ENCODE measurements around the gene SERPINB12. TPM values are rescaled to one million over a fixed set of nuclear protein-coding genes. Genes with fewer than 3 reads are reported as not detected.

SERPINB12 gene
- total RNA-seq, 2 donors from 2014 or later = not detected

GRCh38 chr18:63590373-63590772 lies 48.2 kb downstream of the SERPINB12 start:
- no peak for DNase-seq
- no peak for ATAC-seq
- intact Hi-C loops (cut with DNase I, micrococcal nuclease) = no loop called here

GRCh38 chr18:63590966-63591695 lies 49.0 kb downstream of the SERPINB12 start:
- ATAC-seq (no peak), DNase-seq (no peak)
- intact Hi-C loops (cut with DNase I, micrococcal nuclease) = no loop called here

GRCh38 chr18:63591725-63592124 lies 49.6 kb downstream of the SERPINB12 start:
- intact Hi-C loops (cut with DNase I, micrococcal nuclease) = no loop called here
- ATAC-seq = no peak
- DNase-seq = no peak

GRCh38 chr18:63592471-63592870 lies 50.3 kb downstream of the SERPINB12 start:
- ATAC-seq = no peak
- intact Hi-C loops (cut with DNase I, micrococcal nuclease) = no loop called here
- DNase-seq = no peak

DNA sequence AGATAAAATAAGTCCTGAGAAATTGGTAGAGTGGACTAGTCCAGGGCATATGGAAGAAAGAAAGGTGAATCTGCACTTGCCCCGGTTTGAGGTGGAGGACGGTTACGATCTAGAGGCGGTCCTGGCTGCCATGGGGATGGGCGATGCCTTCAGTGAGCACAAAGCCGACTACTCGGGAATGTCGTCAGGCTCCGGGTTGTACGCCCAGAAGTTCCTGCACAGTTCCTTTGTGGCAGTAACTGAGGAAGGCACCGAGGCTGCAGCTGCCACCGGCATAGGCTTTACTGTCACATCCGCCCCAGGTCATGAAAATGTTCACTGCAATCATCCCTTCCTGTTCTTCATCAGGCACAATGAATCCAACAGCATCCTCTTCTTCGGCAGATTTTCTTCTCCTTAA lies 54.8 kb downstream of the SERPINB12 start:
- intact Hi-C loops (cut with DNase I, micrococcal nuclease) = no loop called here
- DNase-seq = no peak
- no peak for ATAC-seq

- intact Hi-C loops (cut with DNase I, micrococcal nuclease) = no loop called here
- no peak for ATAC-seq
- DNase-seq = no peak
Measured at GRCh38 chr18:63603355-63603754, 61.2 kb downstream of the SERPINB12 start.

DNA sequence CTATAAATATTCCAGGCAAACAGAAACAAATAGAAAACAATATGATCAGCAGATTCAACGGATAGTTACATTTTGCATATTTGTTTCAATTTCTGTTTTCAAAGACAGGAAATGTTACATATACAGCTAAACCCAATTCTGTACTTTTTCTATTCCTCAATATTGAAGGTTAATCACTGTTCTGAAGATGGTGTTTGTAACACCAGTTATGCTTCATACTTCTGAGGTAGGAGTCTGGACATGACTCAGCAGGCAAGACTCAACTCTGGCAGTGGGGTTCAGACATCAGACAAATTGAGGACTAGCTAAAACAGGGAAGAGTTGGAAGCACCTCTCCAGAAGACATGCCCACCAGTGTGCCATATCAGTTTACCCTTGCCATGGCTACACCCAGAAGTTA lies 61.6 kb downstream of the SERPINB12 start:
- ATAC-seq (no peak), DNase-seq (no peak)
- intact Hi-C loops (cut with DNase I, micrococcal nuclease) = no loop called here

DNA sequence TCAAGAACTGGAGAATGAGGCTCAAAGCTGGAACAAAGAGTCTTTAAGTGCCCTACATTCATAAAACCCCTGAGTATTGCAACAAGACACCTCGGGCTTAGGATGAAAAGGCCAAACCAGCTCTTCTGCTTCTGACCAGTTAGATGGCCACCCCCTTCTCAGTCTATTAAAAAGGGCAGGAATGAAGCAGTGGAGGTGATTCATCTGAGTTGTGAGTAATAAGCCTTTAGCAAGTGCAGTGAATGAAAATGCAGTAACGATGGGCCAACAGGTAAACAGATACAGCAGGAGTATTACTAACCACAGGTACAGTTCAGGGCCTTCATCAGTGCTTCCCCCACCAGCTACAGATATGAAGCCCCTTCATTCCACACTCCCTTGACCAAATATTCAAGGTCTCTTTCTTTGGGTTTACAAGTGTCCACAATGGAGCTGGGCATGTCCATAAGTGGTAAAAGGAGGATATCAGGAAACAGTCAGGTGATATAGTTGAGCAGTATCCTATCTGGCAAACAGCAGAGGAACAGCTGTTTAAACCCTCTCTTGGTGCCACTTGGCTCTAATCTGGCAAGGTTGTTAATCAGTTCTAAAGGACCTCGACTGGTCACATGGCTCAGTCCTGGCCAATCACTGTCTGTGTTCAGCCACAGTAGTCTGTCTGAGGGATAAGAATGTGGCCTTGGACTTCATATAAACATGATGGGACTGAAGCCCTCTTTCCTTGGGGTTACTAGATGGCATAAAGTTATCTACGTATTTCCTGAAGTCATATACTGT lies 62.8 kb downstream of the SERPINB12 start:
- ATAC-seq (no peak), DNase-seq (no peak)
- intact Hi-C loops (cut with DNase I, micrococcal nuclease) = no loop called here

GRCh38 chr18:63606526-63606925 lies 64.4 kb downstream of the SERPINB12 start:
- ATAC-seq = no peak
- DNase-seq = no peak

GRCh38 chr18:63613420-63613819 lies 71.3 kb downstream of the SERPINB12 start:
- DNase-seq = no peak
- intact Hi-C loops (cut with DNase I, micrococcal nuclease) = no loop called here
- ATAC-seq = no peak

More at GRCh38 chr18:63606526-63606925, 64.4 kb downstream of the SERPINB12 start:
- intact Hi-C loops (cut with DNase I, micrococcal nuclease) = no loop called here

DNA sequence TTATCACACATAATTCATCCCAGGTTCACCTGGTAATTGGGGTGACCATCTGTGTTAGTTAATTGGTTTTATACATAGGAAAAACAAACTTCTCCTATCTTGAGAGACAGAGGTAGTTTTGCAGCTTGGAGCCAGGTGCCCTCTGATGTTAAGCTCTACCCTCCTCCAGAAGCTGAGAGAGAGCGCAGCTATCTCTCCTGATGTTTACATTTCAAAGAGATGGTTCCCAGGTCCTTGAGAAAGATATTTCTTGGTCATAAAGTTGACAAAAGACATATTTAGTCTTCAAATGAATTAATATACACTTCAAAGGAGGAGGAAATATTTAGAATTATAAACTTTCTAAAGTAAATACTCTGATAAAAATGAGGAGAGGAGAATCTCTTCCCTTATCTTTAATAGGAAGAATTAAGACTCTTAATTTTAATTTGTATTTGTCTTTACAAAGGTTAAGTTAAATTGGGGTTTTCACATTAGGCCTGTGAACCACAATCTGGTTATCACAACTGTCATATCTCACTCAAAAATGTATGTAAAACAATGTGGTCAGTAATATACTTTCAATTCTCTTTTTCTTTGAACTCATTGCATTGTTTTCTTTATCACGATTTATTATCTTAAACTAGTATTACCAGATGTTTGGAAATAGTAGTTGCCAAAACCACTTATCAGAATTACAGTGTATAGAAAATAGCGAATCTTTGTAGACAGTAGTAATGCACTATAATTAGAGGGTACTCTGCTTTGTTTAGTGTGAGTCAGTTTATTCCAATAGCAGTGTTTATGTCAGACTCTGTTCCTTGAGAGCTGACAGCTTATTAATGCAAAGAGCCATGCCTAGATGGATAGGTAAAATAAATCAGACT lies 75.1 kb downstream of the SERPINB12 start:
- intact Hi-C loops (cut with DNase I, micrococcal nuclease) = no loop called here
- ATAC-seq (no peak), DNase-seq (no peak)

DNA sequence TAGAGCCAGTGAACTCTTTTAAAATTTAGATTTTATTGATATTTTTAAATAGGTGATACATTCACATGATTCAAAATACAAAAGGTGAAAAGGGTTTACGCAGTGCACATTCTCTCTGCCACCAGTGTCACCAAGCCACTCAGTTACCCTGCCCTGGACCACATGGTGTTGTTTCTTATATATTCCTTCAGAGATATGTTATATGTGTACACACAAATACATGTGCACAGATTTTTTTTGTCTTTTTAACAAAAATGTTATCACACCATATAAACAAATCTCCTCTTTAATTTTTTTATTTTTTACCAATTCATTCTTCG lies 75.7 kb downstream of the SERPINB12 start:
- DNase-seq (no peak), ATAC-seq (no peak)
- intact Hi-C loops (cut with DNase I, micrococcal nuclease) = no loop called here

Other genes starting within 250 kb of the SERPINB12 start
- gene BCL2, start 222.6 kb upstream of the SERPINB12 start, total RNA-seq = 10 to 100 TPM; 16.6 to 19.3 TPM
- 10 to 100 TPM; 32.6 to 42.8 TPM for gene KDSR, start 175.2 kb upstream of the SERPINB12 start, total RNA-seq
- gene VPS4B, start 119.9 kb upstream of the SERPINB12 start, total RNA-seq = 100 to 1,000 TPM; 123 to 163 TPM
- gene SERPINB5, start 65.4 kb upstream of the SERPINB12 start, total RNA-seq = 1 to 10 TPM; 3.5 to 3.7 TPM
- gene SERPINB13, start 45.0 kb downstream of the SERPINB12 start, total RNA-seq = not detected
- not detected for gene SERPINB4, start 101.9 kb downstream of the SERPINB12 start, total RNA-seq
- not detected for gene SERPINB3, start 119.5 kb downstream of the SERPINB12 start, total RNA-seq
- gene SERPINB11, start 160.6 kb downstream of the SERPINB12 start, total RNA-seq = not detected
- under 1 TPM in 1 of 2 donors, not detected in 1; 0.22 TPM for gene SERPINB7, start 233.0 kb downstream of the SERPINB12 start, total RNA-seq

Data from left colon (tissue), 2 donors.